NCI-H187 (cell line): Measurements from ENCODE around the gene ARHGEF4.
"Not testable (repeated sequence)": the region's sequence is repeated elsewhere in the genome, so short reads cannot be mapped to it uniquely, and the experiment has no call there.

Source experiments
- DNase-seq, 2 experiments: peaks; one replicate each; lab custom pipeline; 2025; lab: John Stamatoyannopoulos, UW

Gene ARHGEF4

DNA sequence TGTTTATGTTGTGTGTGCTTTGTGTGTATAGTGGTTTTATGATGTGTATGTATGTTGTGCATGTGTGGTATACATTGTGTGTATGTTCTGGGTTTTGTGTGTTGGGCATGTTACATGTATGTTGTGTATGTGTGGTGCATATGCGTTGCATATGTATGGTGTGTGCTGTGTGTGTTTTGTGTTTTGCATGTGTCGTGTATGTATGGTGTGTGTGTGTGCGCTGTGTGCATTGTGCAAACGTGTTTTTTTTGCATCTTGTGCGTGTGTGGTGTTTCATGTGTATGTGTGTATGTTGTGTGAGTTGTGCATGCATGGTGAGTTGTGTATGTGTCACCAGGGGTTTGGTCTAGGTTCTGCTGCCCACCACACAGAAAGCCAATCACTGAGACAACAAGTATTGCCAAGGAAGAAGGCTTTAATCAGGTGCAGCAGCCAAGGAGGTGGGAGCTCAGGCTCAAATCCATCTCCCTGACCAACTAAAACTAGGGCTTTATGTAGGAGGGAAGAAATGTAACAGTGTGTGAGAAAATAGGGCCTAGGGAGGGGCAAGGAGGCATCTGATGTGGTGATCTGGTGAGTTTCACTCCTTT, 140.8 kb downstream of the ARHGEF4 start:
- DNase-seq, result no peak

DNA sequence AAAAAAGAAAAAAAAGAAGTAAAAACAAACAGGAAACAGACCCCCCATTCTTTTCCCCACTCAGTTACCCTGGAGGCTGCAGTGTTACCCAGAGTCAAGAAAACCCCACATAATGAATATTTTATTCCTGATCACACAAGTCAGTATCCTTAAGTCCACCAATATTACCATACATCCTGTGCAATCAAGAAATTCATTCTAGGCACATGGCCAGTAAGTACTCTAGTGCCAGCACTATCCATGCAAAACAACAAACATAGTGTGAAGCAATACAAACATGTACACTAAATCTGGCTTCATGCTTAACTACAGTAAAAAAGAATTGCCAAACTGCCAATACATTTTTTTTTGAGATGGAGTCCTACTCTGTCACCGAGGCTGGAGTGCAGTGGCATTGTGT, 145.0 kb downstream of the ARHGEF4 start:
- DNase-seq, result no peak

DNA sequence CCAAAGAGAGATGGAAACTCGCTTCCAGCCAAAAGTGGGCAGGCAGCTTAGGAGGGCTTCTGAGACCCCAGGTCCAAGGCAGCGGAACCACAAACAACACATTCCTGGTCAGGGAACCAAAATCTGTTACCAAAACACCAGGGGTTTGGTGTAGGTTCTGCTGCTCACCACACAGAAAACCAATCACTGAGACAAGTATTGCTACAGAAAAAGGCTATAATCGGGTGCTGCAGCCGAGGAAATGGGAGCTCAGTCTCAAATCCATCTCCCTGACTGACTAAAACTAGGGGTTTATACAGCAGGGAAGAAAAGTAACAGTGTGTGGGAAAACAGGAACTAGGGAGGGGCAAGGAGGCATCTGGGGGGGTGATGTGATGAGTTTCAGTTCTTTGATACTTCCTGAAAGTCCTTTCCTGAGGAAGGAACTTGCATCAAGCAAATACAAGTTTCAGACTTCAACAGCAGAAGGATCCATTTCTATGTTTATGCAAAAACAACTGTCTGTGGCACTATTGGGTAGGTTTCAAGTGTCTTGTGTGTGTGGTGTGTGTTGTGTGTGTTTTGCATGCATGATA, 148.6 kb downstream of the ARHGEF4 start:
- no peak for DNase-seq

DNA sequence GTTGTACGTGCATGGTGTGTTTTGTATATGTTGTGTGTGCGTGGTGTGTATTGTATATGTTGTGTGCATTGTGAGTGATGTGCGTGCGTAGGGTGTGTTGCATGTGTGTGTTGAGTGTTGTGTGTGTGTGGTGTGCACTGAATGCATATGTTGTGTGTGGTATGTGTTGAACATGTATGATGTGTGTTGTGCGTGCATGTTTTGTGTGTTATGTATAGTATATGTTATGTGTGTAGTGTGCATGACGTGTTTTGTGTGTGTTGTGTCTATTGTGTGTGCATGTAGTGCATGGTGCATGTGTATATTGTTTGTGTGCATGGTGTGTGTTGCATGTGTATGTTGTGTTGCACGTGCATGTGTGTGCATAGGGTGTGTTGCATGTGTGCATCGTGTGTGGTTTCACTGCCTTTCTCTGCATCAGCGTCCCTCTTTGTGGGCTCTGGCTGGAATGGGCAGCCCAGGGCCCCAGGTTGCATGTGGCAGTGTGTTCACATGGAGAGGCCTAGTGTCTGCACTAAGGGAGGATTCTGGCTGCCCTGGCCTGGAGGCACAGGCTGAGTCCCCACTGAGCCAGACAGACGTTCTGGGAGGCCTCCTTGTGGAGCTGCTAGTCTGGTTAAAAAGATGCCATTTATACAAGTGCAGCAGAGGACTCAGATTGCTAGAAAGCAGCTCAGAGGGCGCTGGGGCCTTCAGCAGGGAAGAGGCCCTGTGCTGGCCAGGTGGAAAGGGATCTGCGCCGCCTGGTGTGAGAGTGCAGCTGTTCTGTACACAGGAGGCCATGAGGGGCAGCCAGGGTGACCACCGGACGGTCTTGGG, 149.3 kb downstream of the ARHGEF4 start:
- DNase-seq, result no peak

DNA sequence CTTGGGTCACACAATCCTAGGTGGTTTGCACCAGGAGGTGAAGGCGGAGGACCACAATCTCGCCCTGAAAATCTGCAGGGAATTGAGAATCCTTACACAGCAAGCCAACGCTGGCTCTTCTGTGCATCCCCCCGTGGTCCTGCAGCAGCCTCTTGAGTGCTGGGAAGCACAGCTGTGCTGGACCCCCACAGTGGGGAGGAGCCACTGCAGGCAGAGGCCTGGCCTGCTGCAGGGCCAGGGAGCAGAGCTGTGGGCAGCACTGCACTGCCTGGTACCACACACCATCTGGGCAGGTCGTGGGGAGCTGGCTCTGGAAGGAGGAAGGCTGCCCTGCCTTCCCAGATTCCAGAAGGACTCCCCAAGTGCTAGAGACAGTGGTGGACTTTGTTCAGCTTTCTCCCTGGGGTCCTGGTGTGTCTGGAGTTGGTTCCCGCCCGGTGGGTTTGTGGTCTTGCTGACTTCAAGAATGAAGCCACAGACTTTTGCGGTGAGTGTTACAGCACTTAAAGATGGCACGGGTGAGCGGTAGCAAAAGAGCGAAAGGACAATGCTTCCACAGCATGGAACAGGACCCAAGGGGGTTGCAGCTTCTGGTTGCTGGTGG, 150.3 kb downstream of the ARHGEF4 start:
- no peak for DNase-seq

DNA sequence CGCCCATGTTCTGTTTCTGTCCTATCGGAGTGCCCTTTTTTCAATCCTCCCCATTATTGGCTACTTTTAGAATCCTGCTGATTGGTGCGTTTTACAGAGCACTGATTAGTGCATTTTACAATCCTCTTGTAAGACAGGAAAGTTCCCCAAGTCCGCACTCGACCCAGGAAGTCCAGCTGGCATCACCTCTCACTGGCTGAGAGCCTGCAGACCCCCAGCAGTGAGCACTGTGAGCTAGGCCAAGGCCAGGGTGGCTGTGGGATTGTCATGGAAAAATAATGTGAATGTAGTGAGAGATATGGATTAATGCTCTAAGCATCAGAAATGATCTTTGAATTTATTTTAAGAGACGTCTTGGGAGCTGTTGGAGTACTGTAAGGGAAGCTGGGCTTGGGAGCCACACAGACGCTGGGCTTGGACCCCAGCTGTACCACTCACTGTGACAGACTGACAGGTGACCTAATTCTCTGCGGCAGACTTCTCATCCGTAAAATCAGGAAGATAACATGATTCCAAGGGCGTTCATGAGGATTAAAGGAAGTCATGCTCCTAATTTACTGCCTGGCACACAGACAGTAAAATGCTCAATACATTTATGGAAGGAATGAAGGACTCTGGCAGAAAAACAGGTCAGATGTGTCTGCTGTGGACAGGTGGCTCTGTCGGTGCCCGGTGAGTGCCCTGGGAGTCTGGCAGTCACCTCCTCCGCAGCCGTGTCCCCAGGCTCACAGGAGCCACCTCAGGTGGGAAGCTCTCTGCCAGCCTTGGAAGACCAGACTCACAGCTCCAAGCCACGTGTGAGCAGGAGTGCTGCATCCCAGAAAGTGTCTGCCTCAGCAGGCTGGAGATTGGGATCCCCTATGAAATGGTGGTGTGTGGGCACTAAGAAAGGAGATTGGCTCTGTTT, 151.1 kb downstream of the ARHGEF4 start:
- DNase-seq, result no peak

DNA sequence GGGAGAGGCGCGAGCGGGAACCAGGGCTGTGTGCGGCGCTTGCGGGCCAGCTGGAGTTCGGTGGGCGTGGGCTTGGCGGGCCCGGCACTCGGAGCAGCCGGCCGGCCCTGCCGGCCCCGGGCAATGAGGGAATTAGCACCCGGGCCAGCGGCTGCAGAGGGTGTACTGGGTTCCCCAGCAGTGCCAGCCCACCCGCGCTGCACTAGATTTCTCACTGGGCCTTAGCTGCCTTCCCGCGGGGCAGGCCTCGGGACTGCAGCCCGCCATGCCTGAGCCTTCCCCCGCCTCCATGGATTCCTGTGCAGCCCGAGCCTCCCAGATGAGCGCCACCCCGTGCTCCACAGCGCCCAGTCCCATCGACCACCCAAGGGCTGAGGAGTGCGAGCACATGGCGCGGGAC, 154.7 kb downstream of the ARHGEF4 start:
- DNase-seq, result not testable (repeated sequence)

DNA sequence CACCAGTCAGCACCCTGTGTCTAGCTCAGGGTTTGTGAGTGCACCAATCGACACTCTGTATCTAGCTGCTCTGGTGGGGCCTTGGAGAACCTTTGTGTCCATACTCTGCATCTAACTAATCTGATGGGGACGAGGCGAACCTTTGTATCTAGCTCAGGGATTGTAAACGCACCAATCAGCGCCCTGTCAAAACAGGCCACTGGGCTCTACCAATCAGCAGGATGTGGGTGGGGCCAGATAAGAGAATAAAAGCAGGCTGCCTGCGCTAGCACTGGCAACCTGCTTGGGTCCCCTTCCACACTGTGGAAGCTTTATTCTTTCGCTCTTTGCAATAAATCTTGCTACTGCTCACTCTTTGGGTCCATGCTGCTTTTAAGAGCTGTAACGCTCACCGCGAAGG, 155.3 kb downstream of the ARHGEF4 start:
- DNase-seq, result not testable (repeated sequence)

DNA sequence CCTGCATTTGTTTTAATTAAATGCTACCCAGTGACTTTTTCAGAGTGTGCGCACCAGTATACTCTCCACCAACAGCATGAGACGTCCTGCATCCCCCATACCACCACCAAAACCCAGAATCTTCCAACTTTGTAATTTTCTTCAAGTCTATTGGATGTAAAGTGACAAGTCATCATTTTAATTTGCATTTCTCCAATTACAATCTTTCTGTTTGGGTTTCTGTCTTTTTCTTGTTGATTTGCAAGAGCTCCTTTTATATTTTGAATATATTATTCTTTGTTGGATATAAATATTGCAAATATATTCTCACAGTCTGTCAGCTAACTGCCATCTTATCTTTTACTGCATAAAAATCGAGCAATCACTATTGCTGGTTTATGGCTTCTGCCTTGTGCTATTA, 160.0 kb downstream of the ARHGEF4 start:
- no peak for DNase-seq

DNA sequence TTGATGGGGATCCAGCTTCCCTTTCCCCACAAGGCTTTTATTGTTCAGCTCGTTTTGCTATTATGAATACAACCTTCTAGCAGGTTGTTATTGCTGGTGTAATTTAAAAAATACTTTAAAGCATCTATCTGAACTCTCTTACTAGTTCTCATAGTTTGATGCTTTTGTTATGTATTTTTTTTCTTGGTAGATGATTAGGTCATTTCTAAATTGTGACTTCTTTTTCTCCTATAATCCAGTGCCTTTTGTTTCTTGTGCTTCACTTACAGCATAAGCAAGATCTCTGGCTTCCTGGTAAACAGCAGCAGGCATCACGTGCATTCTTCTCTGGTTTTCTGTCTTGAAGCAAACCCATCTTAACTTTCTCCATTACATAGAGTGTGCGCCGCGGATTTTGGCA, 160.5 kb downstream of the ARHGEF4 start:
- DNase-seq, result no peak

DNA sequence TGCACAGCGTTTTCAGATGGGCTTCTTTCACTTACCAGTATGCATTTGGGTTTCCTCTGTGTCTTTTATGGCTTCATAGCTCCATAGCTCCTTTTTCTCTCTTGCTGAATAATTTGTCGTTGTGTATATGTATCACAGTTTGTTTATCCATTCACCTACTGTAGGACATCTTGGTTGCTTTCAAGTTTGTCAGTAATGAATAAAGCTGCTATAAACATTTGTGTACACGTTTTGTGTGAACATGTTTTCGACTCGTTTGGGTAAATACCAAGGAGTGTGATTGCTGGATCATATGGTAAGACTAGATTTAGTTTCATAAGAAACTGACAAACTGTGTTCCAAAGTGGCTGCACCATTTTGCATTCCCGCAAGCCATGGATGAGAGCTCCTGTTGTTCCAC, 161.8 kb downstream of the ARHGEF4 start:
- DNase-seq, result no peak

DNA sequence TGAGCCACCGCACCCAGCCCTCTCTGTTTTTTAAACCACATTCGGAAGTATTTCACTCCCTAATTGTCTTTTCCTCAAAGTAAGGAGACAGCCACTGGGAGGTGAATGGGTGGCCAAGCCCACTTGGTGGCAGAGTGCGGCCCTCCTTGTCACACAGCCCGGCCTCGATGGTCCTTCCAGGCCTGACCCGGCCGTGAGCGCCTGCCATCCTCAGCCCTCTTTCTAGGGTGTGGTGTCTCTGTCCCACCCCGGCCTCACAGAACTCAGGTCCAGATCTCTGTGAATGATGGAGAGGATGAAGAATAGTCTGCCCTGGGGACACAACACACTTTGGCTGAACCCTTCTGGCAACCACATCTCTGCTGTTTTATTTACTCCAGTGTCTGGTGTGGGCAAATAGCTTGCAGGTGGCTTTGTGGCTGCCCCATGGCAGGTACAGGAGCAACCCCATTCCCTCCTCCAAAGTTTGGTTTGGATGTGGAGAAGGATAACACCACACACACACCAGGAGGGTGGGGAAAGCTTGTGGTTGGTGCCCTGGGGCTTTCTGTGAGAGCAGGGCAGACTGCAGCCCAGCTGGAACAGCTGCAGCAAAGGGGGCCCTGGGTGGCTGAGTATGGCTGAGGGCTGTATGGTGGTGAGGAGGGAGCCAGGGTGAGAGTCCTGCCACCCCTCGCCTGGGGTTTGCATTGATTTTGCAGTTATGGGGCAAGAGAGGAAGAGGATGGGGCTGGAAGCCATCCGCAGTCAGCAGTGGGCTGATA, 167.9 kb downstream of the ARHGEF4 start:
- DNase-seq, result no peak

DNA sequence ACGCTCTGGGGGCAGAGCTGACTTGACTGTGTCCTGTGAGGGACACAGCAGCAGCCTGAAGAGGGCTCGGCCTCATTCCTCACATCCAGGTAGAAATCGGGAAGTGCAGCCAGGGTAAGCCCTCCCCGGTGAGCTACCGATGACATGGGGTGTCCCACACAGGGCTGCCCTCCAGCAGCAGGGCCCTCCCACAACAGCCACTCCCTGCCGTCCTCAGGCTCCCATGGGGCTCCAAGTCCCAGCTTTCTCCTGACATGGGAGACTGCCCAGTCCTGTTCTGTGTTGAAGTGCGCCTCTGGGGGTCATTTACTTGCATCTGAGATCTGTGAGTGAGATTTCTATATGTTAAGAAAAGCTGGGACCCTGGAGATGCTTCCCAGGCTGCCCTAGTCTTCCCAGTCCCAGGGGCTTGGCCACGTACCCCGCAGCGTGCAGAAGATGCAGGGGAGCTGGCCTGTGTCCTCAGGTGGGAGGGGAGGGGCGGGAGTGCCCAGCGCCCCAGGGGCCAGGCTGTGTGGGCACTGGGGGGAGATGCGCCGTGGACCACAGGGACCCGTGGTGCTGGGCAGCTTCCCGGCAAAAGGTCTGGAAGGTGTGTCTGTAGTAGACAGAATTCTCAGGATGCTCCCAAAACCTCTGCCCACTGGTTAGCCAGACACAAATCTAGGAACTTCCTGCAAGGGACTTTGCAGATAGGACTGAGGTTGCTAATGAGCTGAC, 168.7 kb downstream of the ARHGEF4 start:
- DNase-seq, result no peak

DNA sequence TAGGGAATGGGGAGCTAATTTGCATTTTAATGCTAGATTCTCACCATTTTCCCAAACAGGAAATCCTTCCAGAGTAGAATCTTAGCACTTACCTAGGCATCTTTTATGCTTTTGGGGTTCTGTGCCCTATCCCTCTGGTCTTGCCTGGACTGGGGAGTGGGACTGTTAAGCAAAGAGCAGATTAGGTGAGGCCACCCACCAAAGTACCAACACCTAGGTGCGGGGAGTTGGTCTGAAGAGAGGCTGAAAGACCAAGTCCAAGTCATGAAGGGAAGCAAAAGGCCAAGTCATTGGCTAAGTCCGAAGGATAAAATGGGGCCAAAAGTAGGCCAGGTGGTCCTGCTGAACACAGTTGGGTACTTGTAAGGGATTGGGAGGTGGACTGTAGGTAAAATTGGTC, 169.8 kb downstream of the ARHGEF4 start:
- DNase-seq, result no peak

DNA sequence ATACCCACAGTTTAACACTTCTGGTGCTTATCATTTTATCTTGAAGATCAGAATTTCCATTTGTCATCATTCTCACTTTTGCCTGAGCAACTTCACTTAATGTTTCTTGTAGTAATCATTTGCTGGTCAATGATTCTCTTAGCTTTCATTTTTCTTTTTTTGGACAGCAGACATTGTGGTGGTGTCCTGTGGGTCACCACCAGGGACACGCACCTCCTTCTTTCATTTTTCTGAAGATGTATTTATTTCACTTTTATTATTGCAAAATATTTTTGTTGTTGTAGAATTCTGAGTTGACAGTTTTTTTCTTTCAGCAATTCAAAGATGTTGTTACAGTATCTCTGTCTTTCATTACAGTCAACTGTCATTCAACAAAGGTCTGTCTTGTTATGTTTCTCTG, 172.3 kb downstream of the ARHGEF4 start:
- DNase-seq, result no peak

DNA sequence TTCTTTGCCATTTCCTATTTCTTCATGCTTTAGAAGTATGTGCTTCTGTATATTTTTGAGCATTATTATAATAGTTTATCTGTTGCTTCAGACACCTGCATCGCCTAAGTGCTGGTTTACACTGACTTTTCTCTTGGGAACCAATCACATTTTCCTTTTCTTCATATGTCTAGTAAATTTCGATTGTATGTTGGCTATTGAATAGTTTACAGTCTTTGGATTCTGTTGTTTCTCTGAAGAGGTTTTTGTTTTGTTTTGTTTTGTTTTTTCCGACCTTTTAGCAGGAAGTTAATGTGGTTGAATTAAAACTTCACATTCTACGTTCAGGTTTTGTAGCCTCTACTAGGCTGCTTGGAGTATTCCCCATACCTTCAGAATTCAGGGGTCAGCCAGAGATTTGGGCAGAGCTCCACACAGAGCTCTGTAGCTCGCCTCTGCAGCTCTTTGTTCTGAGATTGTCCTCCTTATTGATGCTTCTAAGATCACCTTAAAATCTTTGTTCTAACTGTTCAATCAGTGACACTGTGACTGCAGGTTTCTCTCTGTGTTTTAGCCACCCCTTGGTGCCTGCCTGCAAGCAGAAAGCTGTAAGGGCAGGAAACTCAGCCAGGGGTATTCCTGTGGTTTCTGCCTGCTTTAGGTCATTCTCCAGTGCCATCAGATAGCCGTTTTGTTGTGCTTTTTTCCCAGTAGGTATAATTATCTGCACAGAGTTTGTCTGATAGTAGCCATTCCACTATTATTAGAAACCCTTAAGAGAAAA, 173.2 kb downstream of the ARHGEF4 start:
- no peak for DNase-seq

DNA sequence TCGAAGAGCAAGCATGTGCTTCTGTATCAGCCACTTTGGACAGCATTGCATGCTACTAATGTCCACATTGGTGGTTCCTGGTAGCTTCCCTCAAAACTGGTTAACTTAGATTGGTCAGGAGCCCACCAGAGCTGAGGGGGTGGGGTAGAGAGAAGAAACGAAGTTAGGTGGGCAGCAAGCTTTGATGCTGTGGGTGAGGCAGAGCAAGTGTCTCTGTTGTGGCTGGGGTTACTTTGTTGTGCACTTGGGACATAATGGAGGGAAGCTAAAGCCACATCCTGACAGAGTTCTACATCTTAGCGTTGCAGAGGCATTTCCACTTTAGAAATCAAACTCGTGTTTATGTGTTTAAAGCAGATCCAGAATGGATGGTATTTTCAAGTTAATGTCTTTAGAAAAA, 173.9 kb downstream of the ARHGEF4 start:
- DNase-seq, result no peak

DNA sequence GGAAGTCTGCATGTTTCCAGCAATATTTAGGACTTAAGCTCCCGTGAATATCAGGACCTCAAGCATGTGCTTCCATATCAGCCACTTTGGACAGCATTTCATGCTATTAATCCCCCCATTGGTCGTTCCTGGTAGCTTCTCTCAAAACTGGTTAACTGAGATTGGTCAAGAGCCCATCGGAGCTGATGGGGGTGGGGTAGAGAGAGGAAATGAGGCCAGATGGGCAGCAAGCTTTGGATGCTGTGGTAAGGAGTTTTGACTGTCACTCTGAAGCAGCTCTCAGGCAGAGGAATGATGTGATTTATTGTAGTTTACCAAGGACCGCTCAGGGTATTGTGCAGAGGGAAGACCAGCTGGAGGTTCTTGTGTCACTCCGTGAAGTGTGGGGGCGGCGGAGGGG, 174.8 kb downstream of the ARHGEF4 start:
- DNase-seq, result no peak

DNA sequence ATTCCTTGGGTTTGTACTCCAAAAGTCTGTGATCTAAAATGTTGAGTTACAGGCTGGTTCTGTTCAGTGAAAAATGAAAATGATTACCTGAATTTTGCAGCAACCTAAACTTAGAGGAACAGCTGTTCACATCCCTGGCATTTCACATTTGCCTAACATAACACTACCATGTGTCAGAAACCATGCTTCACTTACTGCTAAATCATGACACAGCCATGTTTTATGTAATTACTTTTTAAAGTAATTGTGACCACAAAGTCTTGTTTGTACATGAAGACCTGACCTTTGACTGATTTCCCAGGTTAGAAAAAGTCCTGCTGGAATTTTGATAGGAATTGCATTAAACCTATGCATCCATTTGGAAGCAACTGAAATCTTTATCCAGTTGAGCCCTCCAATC, 177.4 kb downstream of the ARHGEF4 start:
- no peak for DNase-seq

DNA sequence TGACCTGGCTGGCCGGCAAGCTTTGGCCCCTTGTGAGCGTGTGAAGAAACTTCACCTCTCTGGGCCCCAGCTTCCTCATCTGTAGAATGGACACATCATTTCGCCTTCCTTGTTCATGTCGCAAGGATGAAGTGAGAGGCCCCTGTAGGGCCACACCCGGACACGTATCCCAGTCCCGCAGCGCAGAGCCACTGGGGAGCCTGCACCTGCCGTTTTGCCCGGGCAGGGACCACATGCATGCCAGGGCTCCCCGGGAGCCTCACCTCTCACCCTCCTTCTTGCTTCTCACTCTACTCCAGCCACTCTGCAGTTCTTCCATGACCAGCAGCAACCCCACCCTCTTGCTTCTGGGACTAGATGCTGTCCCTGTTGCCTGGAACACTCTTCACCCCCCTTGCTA, 179.1 kb downstream of the ARHGEF4 start:
- DNase-seq, result no peak
